NCI-H460 (cell line): Measurements from ENCODE around the gene STRIP2. TPM values are rescaled to one million over a fixed set of nuclear protein-coding genes. Genes with fewer than 3 reads are reported as not detected.
"Not testable (repeated sequence)": the region's sequence is repeated elsewhere in the genome, so short reads cannot be mapped to it uniquely, and the experiment has no call there.

Source experiments
- DNase-seq: peaks from one replicate; pipeline ENCODE4 v3.0.0-alpha.2; 2016; ENCODE audit warnings: low read depth; ENCODE audit errors: extremely low read depth
- total RNA-seq: library from RNA; depleted of rRNA; stranded (reverse); fragments of >200 nt; shearing (Covaris generic); gene quantifications from 2 replicates; pipeline ENCODE4 v1.2.3, GENCODE V29; 2014

The STRIP2 gene
- total RNA-seq, 1 experiment from 2014 or later, result 1.7 TPM

DNA sequence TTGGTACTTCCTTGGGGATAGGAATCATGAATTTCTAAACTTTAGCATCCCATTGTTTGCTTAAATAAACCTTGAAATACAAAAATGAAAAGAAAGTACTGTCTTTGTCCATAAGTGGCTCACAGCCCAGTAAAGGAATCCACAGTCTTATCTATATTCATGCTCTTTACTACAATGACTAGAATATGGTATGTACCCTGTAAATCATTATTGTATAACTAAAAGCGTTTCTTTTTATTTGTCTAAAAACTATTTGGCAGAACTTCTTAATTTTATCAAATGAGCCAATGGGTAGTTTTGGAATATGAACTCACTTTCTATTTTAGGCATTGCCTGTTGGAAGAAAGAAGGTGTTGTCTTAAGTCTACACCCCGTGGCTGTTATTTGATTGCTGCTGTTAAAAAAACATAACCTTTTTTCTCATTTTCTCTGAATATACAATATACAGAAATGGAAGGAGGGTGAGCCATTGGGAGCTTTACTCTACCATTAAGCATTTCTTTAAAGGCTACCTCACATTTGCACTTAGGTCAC, 12.4 kb upstream of the STRIP2 start:
- DNase-seq, result no peak

GRCh38 chr7:129422727-129423126, 11.5 kb upstream of the STRIP2 start:
- no peak for DNase-seq

GRCh38 chr7:129423700-129424410, 10.4 kb upstream of the STRIP2 start:
- no peak for DNase-seq

- DNase-seq, result no peak
Observed at GRCh38 chr7:129426482-129426881, 7.8 kb upstream of the STRIP2 start.

DNA sequence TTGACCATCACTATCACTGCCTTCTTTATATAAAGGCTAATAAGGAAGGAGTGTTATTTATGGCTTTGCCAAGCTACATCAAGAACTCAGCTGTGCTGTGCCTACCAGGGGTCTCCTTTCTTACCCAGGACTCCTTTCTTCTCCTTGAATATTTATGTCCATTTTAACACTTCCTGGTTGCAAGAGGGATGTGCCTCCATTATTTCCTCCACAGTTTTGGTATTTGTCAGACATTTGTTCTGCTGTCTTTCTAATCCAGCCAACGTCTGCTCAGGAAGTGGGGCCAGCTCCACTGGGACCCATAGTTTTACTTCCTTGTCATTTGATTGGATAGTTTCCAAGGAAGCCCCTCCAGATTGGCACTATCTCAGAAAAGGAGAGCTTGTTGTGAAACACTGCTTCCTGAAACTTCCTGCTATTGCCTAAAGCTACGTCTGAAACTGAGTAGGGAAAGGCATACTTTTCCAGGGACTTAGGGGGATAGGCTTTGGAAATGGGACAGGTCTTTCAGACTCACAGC, 6.6 kb upstream of the STRIP2 start:
- DNase-seq, result no peak

DNA sequence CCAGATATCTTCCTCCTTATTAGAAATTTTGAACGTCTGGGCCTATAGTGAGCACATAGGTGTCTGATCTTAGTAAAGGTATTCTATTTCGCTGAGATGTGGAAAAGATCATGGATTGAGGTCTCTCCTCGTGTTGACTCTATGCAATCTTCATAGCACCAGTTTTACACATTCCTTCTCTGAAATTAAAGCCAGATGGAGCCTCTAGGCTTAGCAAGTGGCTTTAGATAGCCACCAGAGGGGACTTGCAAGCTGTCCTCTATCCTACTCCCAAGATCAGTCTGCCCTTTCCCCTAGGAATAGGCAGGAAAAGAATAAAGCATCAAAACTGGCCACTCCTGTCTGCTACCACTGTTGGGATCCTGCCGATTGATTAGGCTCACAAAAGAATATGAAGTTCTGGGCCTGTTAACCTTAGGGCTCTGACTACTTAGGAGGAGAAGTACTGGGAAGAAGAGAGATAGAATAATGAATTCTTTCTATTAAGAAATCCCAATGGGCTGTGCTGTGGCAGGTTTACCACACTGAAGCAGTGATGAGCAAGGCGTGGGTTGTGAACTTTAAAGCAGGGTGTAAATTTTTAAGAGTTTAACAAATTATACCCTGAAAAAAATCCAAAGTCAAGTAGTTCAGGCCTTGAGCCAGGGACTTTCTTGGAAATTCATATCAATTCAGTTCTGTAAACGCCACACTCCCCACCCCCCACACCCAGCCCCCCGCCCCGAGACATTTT, 2.2 kb upstream of the STRIP2 start:
- no peak for DNase-seq

DNA sequence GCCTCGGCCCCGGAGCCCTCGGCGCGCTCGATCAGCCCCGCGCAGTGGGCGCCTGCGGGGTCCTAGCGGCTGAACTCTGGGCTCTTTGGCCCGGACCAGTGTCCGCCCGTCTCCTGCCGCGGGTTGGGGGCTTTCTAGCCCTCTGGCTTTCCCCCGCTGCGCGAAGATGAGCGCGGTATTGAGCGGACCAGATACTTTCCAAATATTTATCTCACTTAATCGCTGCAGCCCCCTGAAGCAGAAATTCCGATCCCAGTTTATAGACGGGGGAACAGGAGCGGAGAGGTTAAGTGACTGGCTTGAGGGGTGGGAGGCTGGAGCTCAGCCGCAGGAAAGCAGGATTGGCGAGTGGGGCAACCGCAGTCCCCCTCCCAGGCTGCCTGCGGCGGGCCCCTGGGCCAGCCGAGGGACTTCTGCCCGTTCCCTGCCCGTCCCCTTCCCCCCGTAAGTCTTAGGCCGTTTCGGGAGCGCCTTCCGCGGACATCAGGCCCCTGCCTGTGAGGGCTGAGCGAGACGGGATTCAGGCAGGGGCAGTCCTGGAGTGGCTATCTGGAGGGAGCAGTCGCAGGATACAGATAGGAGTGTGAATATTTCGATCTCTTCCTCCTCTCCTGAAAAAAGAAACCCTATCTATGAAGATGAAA, 565 bp downstream of the STRIP2 start:
- DNase-seq, result no peak

GRCh38 chr7:129435414-129435829, 1.2 kb downstream of the STRIP2 start:
- DNase-seq, result no peak

DNA sequence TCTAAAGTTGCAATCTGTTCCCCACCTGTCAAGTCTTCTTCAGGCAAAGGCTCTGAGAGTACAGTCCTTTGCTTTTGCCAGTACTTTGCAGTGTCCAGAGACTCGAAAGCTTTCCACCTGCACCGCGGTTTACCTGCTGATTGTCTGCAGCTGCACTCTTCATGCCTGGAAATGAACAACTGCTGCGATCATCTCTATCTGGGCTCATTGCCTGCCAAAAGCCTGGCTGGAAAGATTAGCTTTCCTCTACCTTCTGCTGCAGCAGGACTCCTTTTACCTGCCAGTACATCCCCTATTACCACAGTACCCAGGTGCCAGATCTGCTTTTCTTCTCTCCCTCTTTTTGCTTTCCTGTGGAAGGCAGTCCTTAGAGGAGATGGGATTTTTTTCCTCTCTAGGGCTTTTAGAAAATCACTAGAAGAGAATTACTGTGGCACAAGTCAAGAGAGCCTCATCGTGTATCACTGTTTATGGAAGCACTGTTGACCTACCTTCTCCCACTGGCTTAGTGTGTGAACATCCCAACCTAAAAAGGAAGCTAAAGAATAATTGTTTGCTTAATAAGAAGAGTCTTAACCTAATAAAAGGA, 2.2 kb downstream of the STRIP2 start:
- no peak for DNase-seq

DNA sequence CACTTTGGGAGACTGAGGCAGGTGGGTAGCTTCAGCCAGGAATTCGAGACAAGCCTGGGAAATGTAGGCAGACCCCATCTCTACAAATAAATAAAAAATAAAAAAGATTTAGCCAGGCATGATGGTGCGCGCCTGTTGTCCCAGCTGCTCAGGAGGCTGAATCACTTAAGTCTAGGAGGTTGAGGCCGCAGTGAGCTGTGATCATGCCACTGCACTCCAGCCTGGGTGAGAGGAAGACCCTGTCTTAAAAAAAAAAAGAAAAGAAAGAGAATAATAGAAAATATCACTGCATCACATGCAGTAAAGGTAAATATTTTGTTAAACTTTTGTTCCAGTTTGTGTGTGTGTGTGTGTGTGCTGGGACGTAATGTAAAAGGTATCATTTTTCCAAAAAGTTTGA, 3.0 kb downstream of the STRIP2 start:
- no peak for DNase-seq

DNA sequence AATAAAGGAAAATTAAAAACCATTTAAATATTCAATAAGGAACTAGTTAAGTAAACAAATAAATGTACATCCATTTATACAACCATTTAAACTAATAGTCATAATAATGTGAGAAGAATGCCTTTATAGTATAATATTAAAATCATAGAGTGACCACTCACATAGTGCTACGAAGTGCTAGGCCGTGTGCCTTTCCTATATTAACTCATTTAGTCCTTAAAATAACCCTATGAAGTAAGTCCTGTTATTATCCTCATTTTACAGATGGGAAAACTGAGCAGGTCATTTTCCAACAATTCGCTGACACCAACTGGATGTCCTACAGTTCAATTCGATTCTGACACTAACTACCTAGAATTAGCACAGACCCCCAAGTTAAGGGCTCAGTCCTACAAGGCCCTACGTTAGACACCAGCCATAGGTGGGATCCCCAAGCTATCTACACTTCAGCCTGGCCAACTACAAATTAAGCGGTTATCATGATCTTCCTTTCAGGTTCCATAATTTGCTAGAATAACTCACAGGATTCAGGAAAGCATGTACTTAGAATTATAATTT, 4.1 kb downstream of the STRIP2 start:
- no peak for DNase-seq

- peak; percentile 3 for DNase-seq
Observed at GRCh38 chr7:129438839-129439651, 4.8 kb downstream of the STRIP2 start.

GRCh38 chr7:129439963-129440625, 5.9 kb downstream of the STRIP2 start:
- DNase-seq, result no peak

DNA sequence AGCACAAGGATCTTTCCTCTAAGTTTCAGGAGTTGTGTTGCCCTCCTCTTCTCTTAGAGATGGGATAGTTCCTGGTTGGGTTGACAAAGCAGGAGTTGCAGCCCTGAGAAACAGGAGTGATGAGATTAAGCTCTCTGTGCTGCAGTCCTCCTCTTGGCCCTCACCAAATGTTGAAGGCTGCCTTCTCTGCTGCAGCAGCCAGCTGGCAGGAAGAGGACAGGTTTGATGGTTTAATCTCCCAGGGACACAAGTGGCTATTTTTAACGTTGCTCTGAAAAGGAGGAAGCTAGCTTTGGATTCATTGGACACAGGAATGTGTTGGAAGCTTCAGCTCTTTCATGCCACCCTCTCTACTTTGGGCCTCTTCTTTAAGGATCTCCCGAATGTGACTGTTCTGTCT, 9.4 kb downstream of the STRIP2 start:
- DNase-seq, result no peak

- DNase-seq, result not testable (repeated sequence)
Observed at GRCh38 chr7:129444776-129445175, 10.5 kb downstream of the STRIP2 start.

DNA sequence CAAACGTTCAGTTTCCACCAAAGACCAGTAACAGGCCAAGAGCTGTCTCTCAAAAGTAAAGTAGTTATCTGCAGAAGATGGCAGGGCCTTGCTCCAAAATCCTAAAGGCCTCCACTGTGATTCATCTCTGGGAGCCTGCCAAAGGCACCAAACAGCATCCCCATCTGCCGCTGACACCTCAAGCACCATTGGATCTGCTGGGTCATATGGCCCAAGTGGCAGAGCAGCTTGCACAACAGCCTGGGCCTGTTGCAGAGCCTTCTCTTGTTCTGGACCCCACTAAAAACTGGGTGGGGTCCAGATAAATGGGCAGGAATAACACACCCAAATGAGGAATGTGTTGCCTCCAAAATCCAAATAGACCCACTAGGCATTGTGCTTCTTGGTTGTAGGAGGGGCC, 12.7 kb downstream of the STRIP2 start:
- not testable (repeated sequence) for DNase-seq

DNA sequence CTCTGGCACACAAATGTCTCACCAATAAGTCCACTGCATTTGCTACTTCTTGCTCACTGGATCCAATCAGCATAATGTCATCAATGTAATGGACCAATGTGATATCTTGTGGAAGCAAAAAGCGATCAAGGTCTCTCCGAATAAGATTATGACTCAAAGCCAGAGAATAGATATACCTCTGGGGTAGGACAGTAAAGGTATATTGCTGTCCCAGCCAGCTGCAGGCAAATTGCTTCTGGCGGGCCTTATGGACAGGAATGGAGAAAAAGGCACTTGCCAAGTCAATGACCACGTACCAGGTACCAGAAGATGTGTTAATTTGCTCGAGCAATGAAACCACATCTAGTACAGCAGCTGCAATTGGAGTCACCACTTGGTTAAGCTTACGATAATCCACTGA, 13.2 kb downstream of the STRIP2 start:
- not testable (repeated sequence) for DNase-seq

DNA sequence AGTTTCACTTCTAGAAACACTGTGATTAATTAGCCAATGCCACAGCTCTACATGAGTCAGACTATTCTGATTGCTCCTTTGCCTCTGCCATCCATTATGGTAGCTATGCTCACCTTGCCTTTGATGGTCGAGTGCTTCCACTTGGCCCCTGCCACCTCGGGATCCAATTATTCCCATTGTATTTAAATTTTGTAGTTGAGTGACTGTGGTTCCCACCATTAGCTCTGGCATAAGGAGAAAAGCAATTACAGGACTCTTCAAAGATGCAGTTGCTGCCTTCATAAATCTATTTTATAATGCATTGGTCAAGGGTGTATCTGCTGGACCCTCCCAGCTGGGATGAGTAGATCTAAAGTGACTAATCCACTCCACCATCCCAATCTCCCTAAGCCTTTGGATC, 14.4 kb downstream of the STRIP2 start:
- not testable (repeated sequence) for DNase-seq

GRCh38 chr7:129450295-129450694, 16.1 kb downstream of the STRIP2 start:
- no peak for DNase-seq
